Measurements from ENCODE around the gene TRIM16.
"Not testable (repeated sequence)": the region's sequence is repeated elsewhere in the genome, so short reads cannot be mapped to it uniquely, and the experiment has no call there.

DNA sequence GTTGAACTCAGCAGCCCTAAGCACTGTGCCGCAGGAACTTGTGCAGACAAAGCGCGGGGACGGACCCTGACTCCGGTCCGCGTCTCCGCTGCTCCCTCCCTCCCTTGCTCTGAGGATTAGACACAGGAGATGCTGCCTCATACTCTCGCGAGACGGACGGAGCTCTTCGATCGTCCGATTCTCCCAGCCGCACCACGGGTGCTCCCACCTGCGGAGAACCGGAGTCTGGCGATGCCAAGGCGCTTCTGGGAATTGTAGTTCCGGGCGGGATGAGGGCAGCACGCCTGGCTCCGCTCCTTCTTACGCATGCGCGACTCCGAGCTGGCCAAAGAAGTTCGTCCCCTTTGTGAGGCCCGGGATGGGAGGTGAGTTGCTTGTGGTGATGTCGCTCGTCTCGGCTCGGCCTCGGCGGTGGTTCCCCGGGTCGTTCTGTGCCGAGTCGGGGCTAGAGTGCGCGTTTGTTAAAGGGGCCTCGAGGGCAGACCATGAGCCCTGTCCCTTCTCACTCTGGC lies 15.4 kb upstream of the TRIM16 start, which contains the start of gene ZNF286A:
- TF ChIP-seq, protein P1, sequence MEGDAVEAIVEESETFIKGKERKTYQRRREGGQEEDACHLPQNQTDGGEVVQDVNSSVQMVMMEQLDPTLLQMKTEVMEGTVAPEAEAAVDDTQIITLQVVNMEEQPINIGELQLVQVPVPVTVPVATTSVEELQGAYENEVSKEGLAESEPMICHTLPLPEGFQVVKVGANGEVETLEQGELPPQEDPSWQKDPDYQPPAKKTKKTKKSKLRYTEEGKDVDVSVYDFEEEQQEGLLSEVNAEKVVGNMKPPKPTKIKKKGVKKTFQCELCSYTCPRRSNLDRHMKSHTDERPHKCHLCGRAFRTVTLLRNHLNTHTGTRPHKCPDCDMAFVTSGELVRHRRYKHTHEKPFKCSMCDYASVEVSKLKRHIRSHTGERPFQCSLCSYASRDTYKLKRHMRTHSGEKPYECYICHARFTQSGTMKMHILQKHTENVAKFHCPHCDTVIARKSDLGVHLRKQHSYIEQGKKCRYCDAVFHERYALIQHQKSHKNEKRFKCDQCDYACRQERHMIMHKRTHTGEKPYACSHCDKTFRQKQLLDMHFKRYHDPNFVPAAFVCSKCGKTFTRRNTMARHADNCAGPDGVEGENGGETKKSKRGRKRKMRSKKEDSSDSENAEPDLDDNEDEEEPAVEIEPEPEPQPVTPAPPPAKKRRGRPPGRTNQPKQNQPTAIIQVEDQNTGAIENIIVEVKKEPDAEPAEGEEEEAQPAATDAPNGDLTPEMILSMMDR (conservative IDR thresholded peaks at IDR 0.05), result not testable (repeated sequence)
- not testable (repeated sequence) for TF ChIP-seq ZFX (IDR thresholded peaks at IDR 0.05)

Data from C4-2B (cell line).